Peyer's patch (tissue), 4 donors: Measurements from ENCODE around the gene C1QTNF9.

ENCODE experiments used
- POLR2A ChIP-seq, 2 donors: fragments of 450-650 bp; IDR thresholded peaks; one replicate each; pipeline ENCODE4 v1.5.1; 2017; ENCODE audit warnings: antibody characterized with exemption in 2 of 2, mild to moderate bottlenecking in 2 of 2, moderate library complexity in 2 of 2
- TF ChIP-seq, protein P1 (sequence below), 6 experiments: fragments of 450-650 bp in 4 of 6; fragments of 200-600 bp in 2 of 6; sonication (generic) in 1 of 6; IDR thresholded peaks; one replicate each; pipeline ENCODE4 v1.5.1; 2017 to 2019; ENCODE audit warnings: antibody characterized with exemption in 6 of 6, mild to moderate bottlenecking in 3 of 6, moderate library complexity in 1 of 6

DNA sequence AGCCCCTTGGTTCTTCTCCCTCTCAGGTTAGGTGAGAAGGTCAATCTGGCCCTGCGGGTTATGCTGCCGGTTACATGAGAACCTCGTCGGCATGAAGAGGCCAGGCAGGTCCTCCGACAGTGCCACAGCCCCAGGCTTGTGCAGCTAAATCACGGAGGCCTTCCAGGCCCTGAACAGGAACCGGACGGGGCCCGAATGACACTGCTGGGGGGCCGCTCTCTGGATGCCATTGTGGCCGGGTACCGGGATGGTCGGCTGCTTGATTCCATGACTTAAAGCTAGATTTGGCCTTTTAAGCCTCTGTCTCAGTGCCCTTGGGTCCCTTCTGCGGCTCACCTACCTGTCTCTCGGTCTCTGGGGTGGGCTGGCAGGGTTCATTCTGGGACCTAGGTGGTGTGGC, 48.4 kb downstream of the C1QTNF9 start:
- TF ChIP-seq, protein P1, sequence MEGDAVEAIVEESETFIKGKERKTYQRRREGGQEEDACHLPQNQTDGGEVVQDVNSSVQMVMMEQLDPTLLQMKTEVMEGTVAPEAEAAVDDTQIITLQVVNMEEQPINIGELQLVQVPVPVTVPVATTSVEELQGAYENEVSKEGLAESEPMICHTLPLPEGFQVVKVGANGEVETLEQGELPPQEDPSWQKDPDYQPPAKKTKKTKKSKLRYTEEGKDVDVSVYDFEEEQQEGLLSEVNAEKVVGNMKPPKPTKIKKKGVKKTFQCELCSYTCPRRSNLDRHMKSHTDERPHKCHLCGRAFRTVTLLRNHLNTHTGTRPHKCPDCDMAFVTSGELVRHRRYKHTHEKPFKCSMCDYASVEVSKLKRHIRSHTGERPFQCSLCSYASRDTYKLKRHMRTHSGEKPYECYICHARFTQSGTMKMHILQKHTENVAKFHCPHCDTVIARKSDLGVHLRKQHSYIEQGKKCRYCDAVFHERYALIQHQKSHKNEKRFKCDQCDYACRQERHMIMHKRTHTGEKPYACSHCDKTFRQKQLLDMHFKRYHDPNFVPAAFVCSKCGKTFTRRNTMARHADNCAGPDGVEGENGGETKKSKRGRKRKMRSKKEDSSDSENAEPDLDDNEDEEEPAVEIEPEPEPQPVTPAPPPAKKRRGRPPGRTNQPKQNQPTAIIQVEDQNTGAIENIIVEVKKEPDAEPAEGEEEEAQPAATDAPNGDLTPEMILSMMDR (IDR thresholded peaks at IDR 0.05) = no peak
- no peak for TF ChIP-seq POLR2A (IDR thresholded peaks at IDR 0.05)
